GM12875 (cell line): ENCODE data around the gene OTUD1.

Source experiments
- H3K4me3 ChIP-seq: one replicate; pipeline ENCODE4 v1.5.1; 2011; ENCODE audit warnings: low read depth, low read length, control low read depth
- CTCF ChIP-seq: IDR thresholded peaks from 2 replicates; pipeline ENCODE4 v1.5.1; 2011; ENCODE audit warnings: low read depth, mild to moderate bottlenecking, control low read depth, inconsistent platforms, low read length, moderate library complexity, borderline replicate concordance; ENCODE audit not compliant: insufficient read depth

Gene OTUD1

GRCh38 chr10:23448323-23448722 is 9.4 kb downstream of the OTUD1 start:
- TF ChIP-seq CTCF, result no peak
- H3K4me3 ChIP-seq, result no peak overlapping the region

DNA sequence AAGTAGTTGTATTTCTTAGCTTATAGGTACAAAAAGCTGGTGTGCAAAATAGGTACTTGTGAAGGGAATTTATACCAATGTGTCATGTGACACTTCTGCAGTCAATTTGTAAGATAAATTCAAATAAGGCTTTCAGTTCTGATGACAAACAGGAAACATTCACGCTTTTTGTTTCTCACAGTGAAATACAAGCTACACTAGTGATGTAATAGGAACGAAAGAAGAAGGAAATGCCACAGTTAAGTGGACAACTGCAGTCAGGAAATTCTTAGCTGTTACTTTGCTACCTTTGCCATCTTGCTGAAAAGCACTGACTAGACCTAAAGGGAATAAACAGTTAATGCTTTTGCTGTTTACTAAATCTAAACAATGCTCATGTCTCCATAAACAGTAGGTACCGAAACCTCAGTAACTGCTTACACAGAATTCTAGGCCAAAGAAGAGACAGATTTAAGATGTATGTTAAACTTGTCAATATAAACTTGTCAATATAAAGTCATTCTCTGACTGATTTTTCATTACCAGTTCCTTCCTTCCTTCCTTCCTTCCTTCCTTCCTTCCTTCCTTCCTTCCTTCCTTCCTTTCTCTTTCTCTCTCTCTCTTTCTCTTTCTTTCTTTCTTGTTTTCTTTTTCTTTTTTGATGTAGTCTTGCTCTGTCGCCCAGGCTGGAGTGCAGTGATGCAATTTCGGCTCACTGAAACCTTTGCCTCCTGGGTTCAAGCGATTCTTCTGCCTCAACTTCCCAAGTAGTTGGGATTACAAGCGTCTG is 10.1 kb downstream of the OTUD1 start:
- no peak for TF ChIP-seq CTCF
- H3K4me3 ChIP-seq, result no peak overlapping the region

GRCh38 chr10:23452033-23452655 is 13.3 kb downstream of the OTUD1 start:
- no peak overlapping the region for H3K4me3 ChIP-seq
- no peak for TF ChIP-seq CTCF

DNA sequence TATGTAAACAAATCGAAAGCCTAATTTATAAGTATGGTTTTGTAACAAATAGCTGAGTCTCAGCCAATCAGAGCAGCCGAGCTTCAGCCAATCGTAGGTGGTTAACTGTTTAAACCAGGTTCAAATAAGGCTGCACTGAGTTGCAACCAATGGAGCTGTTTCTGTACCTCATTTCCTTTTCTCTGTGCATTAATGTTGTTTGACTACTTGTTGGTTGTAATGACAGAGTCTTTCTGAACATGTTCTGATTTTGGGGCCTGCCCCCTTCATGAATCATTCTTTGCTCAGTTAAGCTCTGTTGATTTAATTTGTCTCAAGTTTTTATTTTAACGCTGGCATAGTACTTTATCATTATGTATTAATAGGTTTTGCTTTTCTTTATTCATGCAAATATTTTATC is 14.6 kb downstream of the OTUD1 start:
- TF ChIP-seq CTCF, result no peak
- no peak overlapping the region for H3K4me3 ChIP-seq

DNA sequence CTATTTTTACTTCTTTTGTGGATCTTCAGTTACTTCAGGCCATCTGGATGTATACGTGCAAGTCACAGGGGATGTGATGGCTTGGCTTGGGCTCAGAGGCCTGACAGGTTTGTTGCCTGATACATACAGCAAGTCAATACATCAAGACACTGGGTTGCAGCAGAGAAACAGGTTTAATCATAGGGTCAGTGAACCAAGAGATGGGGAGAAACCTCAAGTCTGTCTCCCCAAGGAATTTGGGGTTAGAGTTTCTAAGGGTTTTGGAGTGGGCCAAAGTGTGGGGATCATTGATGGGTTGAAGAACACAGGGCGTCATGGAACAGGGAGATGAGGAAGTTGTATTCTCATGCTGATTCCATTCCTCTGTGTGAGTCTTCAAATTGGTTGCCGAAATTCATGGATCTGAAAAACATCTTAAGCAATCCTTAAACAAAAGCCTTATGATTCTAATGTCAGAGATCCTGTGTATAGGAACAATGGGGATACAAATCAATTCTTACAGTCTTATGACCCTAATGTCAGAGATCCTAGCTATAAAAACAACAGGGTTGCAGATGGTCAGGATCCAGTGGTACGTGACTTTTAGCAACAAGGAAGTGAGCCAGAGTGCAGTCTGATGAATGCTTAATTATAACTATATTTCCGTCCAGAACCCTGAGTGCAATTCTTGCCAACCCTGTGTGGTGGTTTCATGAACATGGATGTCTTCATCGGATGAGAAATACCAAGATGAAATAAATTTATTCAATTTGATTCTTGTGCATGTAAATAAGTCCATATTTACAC is 18.9 kb downstream of the OTUD1 start:
- no peak overlapping the region for H3K4me3 ChIP-seq
- no peak for TF ChIP-seq CTCF

GRCh38 chr10:23459308-23459939 is 20.5 kb downstream of the OTUD1 start:
- H3K4me3 ChIP-seq, result no peak overlapping the region
- no peak for TF ChIP-seq CTCF

DNA sequence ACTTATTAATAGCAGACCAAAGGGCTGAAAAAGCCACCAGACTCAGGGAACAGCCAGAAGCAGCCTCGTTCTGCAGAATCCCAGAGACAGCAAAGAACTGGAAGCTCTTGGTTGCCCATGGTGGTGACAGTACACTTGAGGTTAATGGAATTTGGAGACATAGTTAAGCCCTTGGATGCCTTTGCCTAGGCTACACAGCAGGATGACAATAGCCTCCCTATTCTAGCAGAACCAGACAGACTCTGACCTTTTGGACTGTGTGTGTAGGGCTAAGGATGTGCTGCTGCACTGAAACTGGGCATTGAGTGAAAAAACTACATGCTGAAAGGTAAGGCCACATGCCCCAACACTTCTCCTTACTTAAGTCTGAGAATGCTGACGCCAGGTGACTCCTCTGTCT is 22.7 kb downstream of the OTUD1 start:
- no peak for TF ChIP-seq CTCF
- H3K4me3 ChIP-seq, result no peak overlapping the region
